ENCODE data around the gene MUSK.

DNA sequence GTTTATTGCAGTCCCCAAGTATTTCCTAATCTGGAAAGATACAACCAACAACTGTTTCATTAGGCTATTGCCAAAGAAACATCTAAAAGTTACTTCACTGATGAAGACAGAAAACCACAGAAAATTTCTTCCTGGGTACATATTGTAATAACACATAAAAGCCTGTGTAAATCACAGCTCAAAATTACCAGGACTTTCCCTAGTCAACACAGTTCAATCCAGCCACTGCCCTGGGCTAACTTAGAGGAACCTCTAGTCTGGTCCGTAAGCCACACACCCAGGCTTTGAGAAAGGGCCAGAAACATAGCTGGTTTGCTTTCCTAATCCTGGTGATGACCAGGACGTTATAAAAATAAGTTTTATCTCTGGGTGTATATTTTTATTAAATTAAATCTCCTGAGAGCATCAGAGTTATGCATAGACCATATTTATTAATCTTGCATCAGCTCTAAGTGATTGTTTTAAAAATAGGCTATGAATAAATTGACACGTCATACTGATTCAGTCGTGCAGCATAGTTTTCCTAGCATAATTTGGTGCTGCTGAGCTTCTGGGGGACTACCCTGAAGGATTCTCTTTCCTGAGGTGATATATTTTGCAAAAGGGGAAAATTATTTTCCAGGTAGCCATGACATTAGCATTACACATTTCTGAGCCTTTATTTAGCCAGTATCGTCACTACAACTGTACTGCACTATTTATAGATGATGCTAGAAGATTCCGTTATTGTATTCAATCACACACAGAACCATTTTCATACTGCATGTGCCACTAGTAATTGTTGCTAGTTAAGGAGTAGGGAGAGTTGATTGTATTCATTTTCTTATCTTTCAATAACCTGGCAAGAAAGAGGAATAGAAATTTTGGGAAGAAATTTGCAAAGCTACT, 12.6 kb upstream of the MUSK start:
- TF ChIP-seq EZH2 (IDR thresholded peaks at IDR 0.05): no peak
- no peak for TF ChIP-seq CTCF (IDR thresholded peaks at IDR 0.05)
- no peak for TF ChIP-seq EZH2phosphoT487 (IDR thresholded peaks at IDR 0.05)

Measured in neural progenitor cell (in vitro differentiated cells).